Loucy (cell line): ENCODE results near the gene CATSPER1.

Source experiments
- H2AFZ ChIP-seq: fragments of 200-600 bp; sonication (generic); 2 replicates; pipeline ENCODE4 v1.6.0; 2016; ENCODE audit warnings: antibody characterized with exemption, mild to moderate bottlenecking, low read length, moderate library complexity
- H3F3A ChIP-seq: fragments of 200-600 bp; 2 replicates; pipeline ENCODE4 v1.6.0; 2016; ENCODE audit warnings: antibody characterized with exemption, low read depth, mild to moderate bottlenecking
- H3K27me3 ChIP-seq: fragments of 200-600 bp; sonication (generic); 2 replicates; pipeline ENCODE4 v1.6.1; 2014; ENCODE audit warnings: low read length, mild to moderate bottlenecking; ENCODE audit not compliant: insufficient read depth, poor library complexity, severe bottlenecking
- H3K36me3 ChIP-seq: fragments of 200-600 bp; sonication (generic); 2 replicates; pipeline ENCODE4 v1.6.1; 2016; ENCODE audit warnings: low read length; ENCODE audit not compliant: insufficient read depth
- H3K4me1 ChIP-seq: fragments of 200-600 bp; sonication (generic); 2 replicates; pipeline ENCODE4 v1.5.1; 2014; ENCODE audit warnings: low read length, mild to moderate bottlenecking; ENCODE audit not compliant: insufficient read depth, poor library complexity, severe bottlenecking
- H3K4me2 ChIP-seq: fragments of 200-600 bp; sonication (generic); 2 replicates; pipeline ENCODE4 v1.6.0; 2014; ENCODE audit warnings: antibody characterized with exemption, low read length, low read depth, mild to moderate bottlenecking; ENCODE audit not compliant: poor library complexity, severe bottlenecking
- H3K4me3 ChIP-seq: fragments of 200-600 bp; sonication (generic); 2 replicates; pipeline ENCODE4 v1.5.1; 2014; ENCODE audit warnings: low read length, mild to moderate bottlenecking, mixed read lengths; ENCODE audit not compliant: poor library complexity, severe bottlenecking
- H3K79me2 ChIP-seq: fragments of 200-600 bp; sonication (generic); 2 replicates; pipeline ENCODE4 v1.6.1; 2014; ENCODE audit warnings: low read length; ENCODE audit not compliant: insufficient read depth
- H3K9ac ChIP-seq: fragments of 200-600 bp; sonication (generic); 2 replicates; pipeline ENCODE4 v1.6.0; 2014; ENCODE audit warnings: mild to moderate bottlenecking, low read depth, low read length, moderate library complexity; ENCODE audit not compliant: poor library complexity, severe bottlenecking
- H3K9me2 ChIP-seq: fragments of 200-600 bp; sonication (generic); replicated peaks from 2 replicates; pipeline ENCODE4 v1.6.1; 2016; ENCODE audit warnings: low read depth, low read length, mixed read lengths
- H3K9me3 ChIP-seq: fragments of 200-600 bp; sonication (generic); 2 replicates; pipeline ENCODE4 v1.6.1; 2014; ENCODE audit warnings: mild to moderate bottlenecking, antibody characterized with exemption, low read length, low read depth; ENCODE audit not compliant: insufficient read depth
- H4K20me1 ChIP-seq: fragments of 200-600 bp; sonication (generic); 2 replicates; pipeline ENCODE4 v1.6.0; 2014; ENCODE audit warnings: antibody characterized with exemption, low read length, mild to moderate bottlenecking; ENCODE audit not compliant: insufficient read depth, poor library complexity, severe bottlenecking
- EZH2phosphoT487 ChIP-seq: fragments of 200-600 bp; IDR thresholded peaks from 2 replicates; pipeline ENCODE4 v1.6.1; 2018; ENCODE audit warnings: antibody characterized with exemption, mild to moderate bottlenecking, moderate library complexity, borderline replicate concordance
- TF ChIP-seq, protein P1 (sequence below): fragments of 200-600 bp; sonication (generic); conservative IDR thresholded peaks from 2 replicates; pipeline ENCODE4 v1.5.1; 2014; ENCODE audit warnings: mild to moderate bottlenecking, antibody characterized with exemption, low read length

CATSPER1 gene

DNA sequence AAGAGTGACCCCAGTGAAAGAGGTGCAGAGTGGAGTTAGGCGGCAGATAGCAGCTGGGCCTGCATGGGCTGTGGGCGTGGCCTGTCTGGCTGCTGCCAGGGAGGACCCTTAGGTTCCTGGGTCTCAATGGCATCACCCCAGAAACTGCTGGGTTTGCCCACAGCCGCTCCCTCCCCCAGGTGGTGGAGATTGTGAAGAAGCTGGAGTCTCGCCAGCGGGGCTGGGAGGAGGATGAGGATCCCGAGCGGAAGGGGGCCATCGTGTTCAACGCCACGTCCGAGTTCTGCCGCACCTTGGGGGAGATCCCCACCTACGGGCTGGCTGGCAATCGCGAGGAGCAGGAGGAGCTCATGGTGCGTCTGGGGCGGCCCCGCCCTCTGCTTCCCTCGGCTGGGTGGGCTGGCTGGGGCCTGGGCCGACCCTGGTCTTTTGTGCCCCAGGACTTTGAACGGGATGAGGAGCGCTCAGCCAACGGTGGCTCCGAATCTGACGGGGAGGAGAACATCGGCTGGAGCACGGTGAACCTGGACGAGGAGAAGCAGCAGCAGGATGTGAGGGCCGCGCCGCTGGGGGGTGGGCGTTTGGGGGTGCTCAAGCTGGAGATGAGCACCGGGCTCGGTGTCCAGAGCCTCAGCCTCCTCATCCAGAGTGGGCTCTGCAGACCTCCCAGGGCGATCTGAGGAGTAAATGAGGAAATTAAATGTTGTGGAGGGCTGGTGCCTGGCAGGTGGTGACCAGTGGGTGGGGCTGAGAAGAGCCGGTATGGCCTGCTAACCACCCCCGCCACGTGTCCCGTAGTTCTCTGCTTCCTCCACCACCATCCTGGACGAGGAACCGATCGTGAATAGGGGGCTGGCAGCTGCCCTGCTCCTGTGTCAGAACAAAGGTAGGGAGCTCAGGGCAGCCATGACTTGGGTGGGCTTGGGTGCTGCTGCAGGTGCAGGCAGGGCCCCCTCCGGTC is 49.8 kb downstream of the CATSPER1 start:
- no peak overlapping the region for H3K9ac ChIP-seq
- TF ChIP-seq EZH2phosphoT487, result no peak
- TF ChIP-seq, protein P1, sequence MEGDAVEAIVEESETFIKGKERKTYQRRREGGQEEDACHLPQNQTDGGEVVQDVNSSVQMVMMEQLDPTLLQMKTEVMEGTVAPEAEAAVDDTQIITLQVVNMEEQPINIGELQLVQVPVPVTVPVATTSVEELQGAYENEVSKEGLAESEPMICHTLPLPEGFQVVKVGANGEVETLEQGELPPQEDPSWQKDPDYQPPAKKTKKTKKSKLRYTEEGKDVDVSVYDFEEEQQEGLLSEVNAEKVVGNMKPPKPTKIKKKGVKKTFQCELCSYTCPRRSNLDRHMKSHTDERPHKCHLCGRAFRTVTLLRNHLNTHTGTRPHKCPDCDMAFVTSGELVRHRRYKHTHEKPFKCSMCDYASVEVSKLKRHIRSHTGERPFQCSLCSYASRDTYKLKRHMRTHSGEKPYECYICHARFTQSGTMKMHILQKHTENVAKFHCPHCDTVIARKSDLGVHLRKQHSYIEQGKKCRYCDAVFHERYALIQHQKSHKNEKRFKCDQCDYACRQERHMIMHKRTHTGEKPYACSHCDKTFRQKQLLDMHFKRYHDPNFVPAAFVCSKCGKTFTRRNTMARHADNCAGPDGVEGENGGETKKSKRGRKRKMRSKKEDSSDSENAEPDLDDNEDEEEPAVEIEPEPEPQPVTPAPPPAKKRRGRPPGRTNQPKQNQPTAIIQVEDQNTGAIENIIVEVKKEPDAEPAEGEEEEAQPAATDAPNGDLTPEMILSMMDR, result no peak
- H3K4me1 ChIP-seq, result no peaks in the 10 kb centered on the region
- H3K4me3 ChIP-seq, result no peak overlapping the region
- H3K27me3 ChIP-seq, result no peaks in the 10 kb centered on the region
- no peaks in the 10 kb centered on the region for H3K9me2 ChIP-seq
- H3K4me2 ChIP-seq, result no peak overlapping the region
- H4K20me1 ChIP-seq, result peaks cover 2% of the 10 kb centered on the region
- no peak overlapping the region for H2AFZ ChIP-seq
- H3F3A ChIP-seq, result no peaks in the 10 kb centered on the region
- H3K36me3 ChIP-seq, result peaks cover 51% of the 10 kb centered on the region; the same call in 1 of the 2 replicates
- H3K9me3 ChIP-seq, result no peaks in the 10 kb centered on the region
- no peaks in the 10 kb centered on the region for H3K79me2 ChIP-seq

GRCh38 chr11:65975771-65976170 is 50.5 kb downstream of the CATSPER1 start:
- no peak overlapping the region for H3K4me3 ChIP-seq
- H2AFZ ChIP-seq, result no peak overlapping the region
- H3K4me2 ChIP-seq, result no peak overlapping the region
- H3K9me3 ChIP-seq, result no peaks in the 10 kb centered on the region
- peaks cover 2% of the 10 kb centered on the region for H4K20me1 ChIP-seq
- no peaks in the 10 kb centered on the region for H3K27me3 ChIP-seq
- TF ChIP-seq, protein P1, result no peak
- no peak for TF ChIP-seq EZH2phosphoT487
- no peaks in the 10 kb centered on the region for H3K9me2 ChIP-seq
- H3K9ac ChIP-seq, result no peak overlapping the region
- no peaks in the 10 kb centered on the region for H3F3A ChIP-seq
- no peaks in the 10 kb centered on the region for H3K4me1 ChIP-seq
- H3K79me2 ChIP-seq, result no peaks in the 10 kb centered on the region
- peaks cover 51% of the 10 kb centered on the region; the same call in 1 of the 2 replicates for H3K36me3 ChIP-seq

- H3K9me2 ChIP-seq, result no peaks in the 10 kb centered on the region
- TF ChIP-seq, protein P1, result no peak
- no peak for TF ChIP-seq EZH2phosphoT487
- H3K79me2 ChIP-seq, result no peaks in the 10 kb centered on the region
- no peak overlapping the region for H3K4me3 ChIP-seq
- no peaks in the 10 kb centered on the region for H3K27me3 ChIP-seq
- H2AFZ ChIP-seq, result no peak overlapping the region
- no peak overlapping the region for H3K9ac ChIP-seq
- H3K4me2 ChIP-seq, result no peak overlapping the region
- H3K9me3 ChIP-seq, result no peaks in the 10 kb centered on the region
- no peaks in the 10 kb centered on the region for H3F3A ChIP-seq
- H3K4me1 ChIP-seq, result no peaks in the 10 kb centered on the region
- peaks cover 54% of the 10 kb centered on the region; the same call in 1 of the 2 replicates for H3K36me3 ChIP-seq
- peaks cover 2% of the 10 kb centered on the region for H4K20me1 ChIP-seq
Observed at GRCh38 chr11:65973439-65974110, 52.7 kb downstream of the CATSPER1 start.
